Measurements from ENCODE around the gene SCAPER. TPM values are rescaled to one million over a fixed set of nuclear protein-coding genes. Genes with fewer than 3 reads are reported as not detected.

The SCAPER gene
- total RNA-seq, 2 experiments from 2014 or later, result 31.4 to 32.7 TPM

DNA sequence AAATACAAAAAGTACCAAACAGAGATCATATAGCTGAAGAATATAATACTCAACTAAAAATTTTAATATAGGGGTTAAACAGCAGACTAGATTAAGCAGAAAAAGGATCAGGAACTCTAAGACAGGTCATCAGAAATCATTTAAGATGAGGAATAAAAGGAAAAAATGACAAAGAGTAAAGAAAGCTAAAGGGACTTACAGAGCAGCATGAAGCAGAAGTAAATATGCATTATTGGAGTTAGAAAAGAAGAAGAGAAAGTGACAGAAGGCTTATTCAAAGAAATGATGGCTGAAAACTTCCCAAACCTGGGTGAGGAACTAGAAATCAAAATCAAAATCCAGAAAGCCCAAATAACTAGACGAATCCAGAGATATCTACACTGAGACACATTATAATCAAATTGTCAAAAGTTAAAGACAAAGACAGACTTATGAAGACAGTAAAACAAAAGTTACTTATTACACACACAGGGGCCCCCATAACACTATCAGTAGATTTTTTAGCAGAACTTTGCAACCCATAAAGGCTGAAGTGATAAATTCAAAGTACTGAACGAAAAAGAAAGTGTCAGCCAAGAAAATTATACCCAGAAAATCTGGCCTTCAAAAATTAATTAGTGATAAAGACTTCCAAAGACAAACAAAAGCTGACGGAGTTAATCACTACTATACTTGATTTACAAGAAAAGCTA lies 95.6 kb downstream of the SCAPER start:
- POLR2A ChIA-PET, result no interaction called here
- peaks cover 1% of the 10 kb centered on the region for H3K9me3 Mint-ChIP-seq
- H3K36me3 Mint-ChIP-seq (ENCODE audit: low read depth), result peaks cover 2% of the 10 kb centered on the region
- DNase-seq, result no peak
- no peak for ATAC-seq
- H3K27me3 Mint-ChIP-seq, result no peaks in the 10 kb centered on the region
- intact Hi-C loops (cut with micrococcal nuclease), result no loop called here
- no peak overlapping the region for H3K4me3 Mint-ChIP-seq
- no peak overlapping the region for H3K27ac Mint-ChIP-seq
- H3K4me1 Mint-ChIP-seq (ENCODE audit: low read depth), result peaks cover 8% of the 10 kb centered on the region
- CTCF ChIA-PET, result no interaction called here
- TF ChIP-seq CTCF (IDR thresholded peaks at IDR 0.05), result no peak

GRCh38 chr15:76803049-76803571 lies 102.0 kb downstream of the SCAPER start:
- DNase-seq (no peak), ATAC-seq (no peak)
- no peak for TF ChIP-seq CTCF (IDR thresholded peaks at IDR 0.05)
- ChIA-PET CTCF (interaction anchor here (1.4 kb wide), 1 partner anchor 24 kb away, joined by 3 read pairs; no protein-coding TSS in a partner anchor), POLR2A (no interaction called here)
- Mint-ChIP-seq H3K4me3 (no peak overlapping the region), H3K9me3 (no peaks in the 10 kb centered on the region), H3K36me3 (ENCODE audit: low read depth) (peaks cover 13% of the 10 kb centered on the region), H3K27ac (no peak overlapping the region), H3K27me3 (no peaks in the 10 kb centered on the region), H3K4me1 (ENCODE audit: low read depth) (no peaks in the 10 kb centered on the region)
- intact Hi-C loops (cut with micrococcal nuclease), result no loop called here

DNA sequence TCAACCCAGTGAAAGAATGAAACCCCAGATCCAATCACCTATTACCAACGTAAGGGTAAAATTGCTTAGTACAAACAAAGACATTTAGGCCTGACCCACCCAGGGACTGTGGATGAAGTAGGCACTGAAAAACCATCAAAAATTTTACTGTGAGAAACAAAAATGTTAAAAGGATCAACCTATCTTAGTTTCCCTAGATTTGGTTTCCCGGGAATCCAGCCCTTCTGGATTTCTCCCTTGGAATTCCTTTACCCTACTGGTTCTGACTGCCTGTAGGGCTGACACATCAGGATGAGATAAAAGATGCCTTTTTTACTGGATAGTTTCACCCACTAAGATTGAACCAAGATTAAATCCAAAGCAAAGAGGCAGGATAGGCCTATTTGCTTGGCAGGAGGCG lies 102.7 kb downstream of the SCAPER start:
- intact Hi-C loops (cut with micrococcal nuclease), result no loop called here
- ChIA-PET CTCF (no interaction called here), POLR2A (no interaction called here)
- no peaks in the 10 kb centered on the region for H3K4me1 Mint-ChIP-seq (ENCODE audit: low read depth)
- H3K27ac Mint-ChIP-seq, result no peak overlapping the region
- no peak for TF ChIP-seq CTCF (IDR thresholded peaks at IDR 0.05)
- H3K4me3 Mint-ChIP-seq, result no peak overlapping the region
- no peaks in the 10 kb centered on the region for H3K27me3 Mint-ChIP-seq
- no peak for DNase-seq
- ATAC-seq, result no peak
- H3K9me3 Mint-ChIP-seq, result no peaks in the 10 kb centered on the region
- H3K36me3 Mint-ChIP-seq (ENCODE audit: low read depth), result peaks cover 14% of the 10 kb centered on the region

GRCh38 chr15:76799760-76800159 lies 105.4 kb downstream of the SCAPER start:
- Mint-ChIP-seq H3K4me1 (ENCODE audit: low read depth) (no peaks in the 10 kb centered on the region), H3K27me3 (no peaks in the 10 kb centered on the region), H3K4me3 (no peak overlapping the region), H3K9me3 (no peaks in the 10 kb centered on the region), H3K36me3 (ENCODE audit: low read depth) (peaks cover 19% of the 10 kb centered on the region), H3K27ac (no peak overlapping the region)
- ATAC-seq, result no peak
- POLR2A ChIA-PET, result no interaction called here
- no peak for DNase-seq
- no peak for TF ChIP-seq CTCF (IDR thresholded peaks at IDR 0.05)
- CTCF ChIA-PET, result no interaction called here
- intact Hi-C loops (cut with micrococcal nuclease), result no loop called here

GRCh38 chr15:76795217-76795616 lies 109.9 kb downstream of the SCAPER start:
- no peaks in the 10 kb centered on the region for H3K27me3 Mint-ChIP-seq
- H3K4me1 Mint-ChIP-seq (ENCODE audit: low read depth), result no peaks in the 10 kb centered on the region
- H3K27ac Mint-ChIP-seq, result no peak overlapping the region
- ChIA-PET POLR2A (no interaction called here), CTCF (no interaction called here)
- peaks cover 8% of the 10 kb centered on the region for H3K9me3 Mint-ChIP-seq
- TF ChIP-seq CTCF (IDR thresholded peaks at IDR 0.05), result no peak
- H3K36me3 Mint-ChIP-seq (ENCODE audit: low read depth), result peaks cover 45% of the 10 kb centered on the region
- intact Hi-C loops (cut with micrococcal nuclease), result no loop called here
- H3K4me3 Mint-ChIP-seq, result no peak overlapping the region
- ATAC-seq (no peak), DNase-seq (no peak)
